GM12878 (cell line): Measurements from ENCODE around the gene RPL31. TPM values are rescaled to one million over a fixed set of nuclear protein-coding genes. Genes with fewer than 3 reads are reported as not detected.
A peak's percentile ranks its signal among the peaks of the same experiment; 100 is the strongest.

ENCODE experiments used
- ATAC-seq: fragments of 200-7000 bp; cut with Tn5 transposase; 3 replicates; pipeline ENCODE4 v1.9.1; 2020; ENCODE audit warnings: mild to moderate bottlenecking, moderate library complexity
- BruUV-seq: library from RNA; stranded (reverse); fragments of 400-500 nt; replicated peaks from 2 replicates; lab custom pipeline; 2021; lab: Mats Ljungman, UMichigan
- CTCF ChIA-PET: fragments of 300-600 bp; sonication (Branson Sonifier 250); formaldehyde crosslinking; extraction: SDS; loops from one replicate; lab custom pipeline; 2021; ENCODE audit warnings: inconsistent platforms; lab: Yijun Ruan, JAX
- POLR2A ChIA-PET: fragments of 350-600 bp; formaldehyde crosslinking; extraction: SDS; loops from one replicate; lab custom pipeline; 2021; ENCODE audit warnings: inconsistent platforms; lab: Charles Lee
- RAD21 ChIA-PET: fragments of 300-600 bp; sonication (Branson Sonifier 250); formaldehyde crosslinking; loops from one replicate; lab custom pipeline; 2023; ENCODE audit warnings: antibody characterized with exemption; ENCODE audit not compliant: unreplicated experiment; lab: Charles Lee
- SMC1A ChIA-PET: fragments of 300-600 bp; sonication (Branson Sonifier 250); formaldehyde crosslinking; loops from one replicate; lab custom pipeline; 2023; ENCODE audit not compliant: unreplicated experiment, uncharacterized antibody; lab: Charles Lee
- DNase-seq: peaks from one replicate; pipeline ENCODE4 v3.0.0-alpha.2; 2011; ENCODE audit warnings: low read depth, low spot score
- FAIRE-seq: peaks from 3 replicates; lab custom pipeline; 2011; peaks lifted over from hg19 to GRCh38; lab: Jason Lieb, UNC
- H2AFZ ChIP-seq: 2 replicates; pipeline ENCODE4 v1.6.0; 2011; ENCODE audit warnings: low read depth, low read length, control low read depth; ENCODE audit not compliant: control insufficient read depth
- H3K27ac ChIP-seq: 2 replicates; pipeline ENCODE4 v1.5.1; 2011; ENCODE audit warnings: control low read depth; ENCODE audit not compliant: control insufficient read depth, insufficient read depth
- H3K27me3 ChIP-seq, 2 experiments: replicated peaks in 1 of 2; 2 replicates each; pipeline versions ENCODE4 v1.6.0 to v1.6.1; 2011; ENCODE audit warnings: low read length in 1 of 2; ENCODE audit not compliant: control insufficient read depth in 2 of 2, insufficient read depth in 2 of 2
- H3K36me3 ChIP-seq, 2 experiments: 2 replicates each; pipeline ENCODE4 v1.5.1; 2011; ENCODE audit warnings: low read length in 1 of 2; ENCODE audit not compliant: control insufficient read depth in 2 of 2, insufficient read depth in 2 of 2
- H3K4me1 ChIP-seq: 2 replicates; pipeline ENCODE4 v1.6.1; 2011; ENCODE audit warnings: mild to moderate bottlenecking, low read length, moderate library complexity, mixed read lengths; ENCODE audit not compliant: control insufficient read depth, insufficient read depth
- H3K4me2 ChIP-seq: 2 replicates; pipeline ENCODE4 v1.6.0; 2011; ENCODE audit warnings: control low read depth; ENCODE audit not compliant: control insufficient read depth, insufficient read depth
- H3K4me3 ChIP-seq: fragments of 200-600 bp; sonication (generic); 2 replicates; pipeline ENCODE4 v1.5.1; 2016
- H3K79me2 ChIP-seq: 2 replicates; pipeline ENCODE4 v1.6.0; 2011; ENCODE audit warnings: low read length; ENCODE audit not compliant: control insufficient read depth, insufficient read depth
- H3K9ac ChIP-seq: 2 replicates; pipeline ENCODE4 v1.8.0; 2011; ENCODE audit warnings: low read length, control low read depth, mixed read lengths; ENCODE audit not compliant: control insufficient read depth, insufficient read depth
- H3K9me3 ChIP-seq: replicated peaks from 3 replicates; pipeline ENCODE4 v1.5.1; 2011; ENCODE audit warnings: mild to moderate bottlenecking, low read length; ENCODE audit not compliant: control insufficient read depth, insufficient read depth
- H4K20me1 ChIP-seq: 2 replicates; pipeline ENCODE4 v1.6.0; 2011; ENCODE audit not compliant: control insufficient read depth, insufficient read depth
- ASH2L ChIP-seq: fragments of 300-600, 200-600 bp; sonication (generic); IDR thresholded peaks from 2 replicates; pipeline ENCODE4 v1.6.1; 2017; ENCODE audit warnings: low read depth, mild to moderate bottlenecking, borderline replicate concordance
- BHLHE40 ChIP-seq, 2 experiments: fragments of 450-650 bp in 1 of 2; IDR thresholded peaks; 2 replicates each; pipeline ENCODE4 v1.6.1; 2011 to 2017; ENCODE audit warnings: low read depth in 2 of 2, borderline replicate concordance in 1 of 2, improper control_type of control experiment in 1 of 2, low read length in 1 of 2, mild to moderate bottlenecking in 1 of 2
- CHD1 ChIP-seq: IDR thresholded peaks from 2 replicates; pipeline ENCODE4 v1.6.1; 2012; ENCODE audit warnings: low read depth, low read length, improper control_type of control experiment
- FOXK2 ChIP-seq: fragments of 450-650 bp; IDR thresholded peaks from 2 replicates; pipeline ENCODE4 v1.6.1; 2017; ENCODE audit warnings: mild to moderate bottlenecking, moderate library complexity
- IRF4 ChIP-seq: IDR thresholded peaks from 2 replicates; pipeline ENCODE4 v1.6.1; 2011; ENCODE audit warnings: low read depth, low read length
- LARP7 ChIP-seq: fragments of 450-650 bp; IDR thresholded peaks from 2 replicates; pipeline ENCODE4 v1.6.1; 2017; ENCODE audit warnings: mild to moderate bottlenecking
- MXI1 ChIP-seq: fragments of 150-350 bp; IDR thresholded peaks from 2 replicates; pipeline ENCODE4 v1.6.1; 2011; ENCODE audit warnings: low read depth, mild to moderate bottlenecking, inconsistent platforms, low read length, improper control_type of control experiment
- NFYA ChIP-seq: IDR thresholded peaks from 2 replicates; pipeline ENCODE4 v1.6.1; 2011; ENCODE audit warnings: low read depth, mild to moderate bottlenecking, low read length, improper control_type of control experiment, borderline replicate concordance
- WRNIP1 ChIP-seq: IDR thresholded peaks from 2 replicates; pipeline ENCODE4 v1.6.1; 2011; ENCODE audit warnings: low read depth, low read length, improper control_type of control experiment, borderline replicate concordance
- ZNF207 ChIP-seq: fragments of 450-650 bp; IDR thresholded peaks from 2 replicates; pipeline ENCODE4 v1.6.1; 2014; ENCODE audit warnings: antibody characterized with exemption, mild to moderate bottlenecking, borderline replicate concordance
- WGBS: methylation state at CpG from one replicate; pipeline ENCODE4 v1.1.6; 2016; ENCODE audit warnings: low lambda C conversion rate; ENCODE audit not compliant: insufficient replicate concordance, insufficient coverage; ENCODE audit errors: missing lambda C conversion rate; 5-methylcytosine and 5-hydroxymethylcytosine counted together
- in situ Hi-C: fragments of 300-500 bp; cut with MboI; formaldehyde crosslinking; loops from 9 replicates; pipeline ENCODE4 v1.14.3; 2018; ENCODE audit warnings: mixed read lengths
- intact Hi-C: fragments of 100-400 bp; cut with micrococcal nuclease; formaldehyde crosslinking; loops from one replicate; pipeline ENCODE4 v1.14.2; 2022; ENCODE audit not compliant: unreplicated experiment
- polyA plus RNA-seq, 11 experiments: library from polyadenylated mRNA; depleted of rRNA in 4 of 11; unstranded in 6 of 11; stranded (reverse) in 5 of 11; fragments of >200 nt; fragmentation: Nextera tagmentation in 4 of 11; fragmentation: Illumina TruSeq in 1 of 11; extraction: Ambion mirVana in 4 of 11; extraction: Trizol in 1 of 11; gene quantifications; 1 replicate in 1 of 11; 2 replicates in 10 of 11; pipeline versions ENCODE4 v1.2.1 to v1.2.3, GENCODE V29; 2011 to 2016; ENCODE audit warnings: inconsistent platforms in 2 of 11, missing spikeins in 2 of 11, low read depth in 1 of 11
- total RNA-seq, 4 experiments: library from RNA; depleted of rRNA in 3 of 4; stranded (reverse); fragments of >200 nt in 3 of 4; fragmentation: Illumina TruSeq in 1 of 4; extraction: Trizol in 1 of 4; gene quantifications; 2 replicates each; pipeline versions ENCODE4 v1.2.1 to v1.2.3, GENCODE V29; 2013 to 2021
- TF ChIP-seq, protein P1 (sequence below): fragments of 450-650 bp; IDR thresholded peaks from 2 replicates; pipeline ENCODE4 v1.6.1; 2016; ENCODE audit warnings: mild to moderate bottlenecking

RPL31 gene
- total and polyA plus RNA-seq, 10 of the 15 experiments (the other 5 are each of a cell fraction or from before 2014, with no cell fraction given), result 1,643 to 8,551 (median 2,208) TPM

DNA sequence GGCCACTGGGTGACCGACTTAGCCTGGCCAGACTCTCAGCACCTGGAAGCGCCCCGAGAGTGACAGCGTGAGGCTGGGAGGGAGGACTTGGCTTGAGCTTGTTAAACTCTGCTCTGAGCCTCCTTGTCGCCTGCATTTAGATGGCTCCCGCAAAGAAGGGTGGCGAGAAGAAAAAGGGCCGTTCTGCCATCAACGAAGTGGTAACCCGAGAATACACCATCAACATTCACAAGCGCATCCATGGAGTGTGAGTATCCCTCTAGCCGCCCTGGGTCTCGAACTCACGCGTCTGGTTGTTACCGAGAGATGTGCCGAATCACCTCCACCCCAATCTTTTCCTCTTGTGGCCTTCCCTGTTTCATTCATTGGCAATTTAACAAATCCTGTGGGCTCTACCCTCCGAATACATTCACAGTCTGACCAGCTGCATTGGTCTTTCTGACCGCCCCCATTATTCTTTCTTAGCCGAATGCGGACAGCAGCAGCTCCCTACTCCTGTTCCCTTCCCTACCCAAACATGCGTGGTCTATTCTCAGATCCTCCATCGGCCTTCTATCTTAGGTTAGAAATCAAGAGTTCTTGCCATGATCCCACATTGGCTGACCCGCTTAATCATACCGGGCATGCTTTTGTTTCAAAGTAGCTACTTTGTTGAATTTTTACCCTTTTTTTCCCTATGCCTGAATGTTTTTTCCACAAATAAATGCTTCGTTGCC is 631 bp downstream of the RPL31 start:
- Histone ChIP-seq H3K79me2 (peaks cover 50% of the 10 kb centered on the region), H4K20me1 (peaks cover 4% of the 10 kb centered on the region), H3K4me2 (peak overlapping the region; percentile 97), H3K9me3 (no peaks in the 10 kb centered on the region; the same call in 1 of the 3 replicates), H3K4me1 (peaks cover 12% of the 10 kb centered on the region), H2AFZ (peak overlapping the region; percentile 74; the same call in 1 of the 2 replicates)
- WGBS, result under 1% methylated on average over 26 of the region's 26 CpGs
- peak; percentile 9 for ATAC-seq
- TSS peak; percentile 71 for BruUV-seq
- ChIA-PET CTCF (interaction anchor here (0.9 to 2.8 kb wide), 4 partner anchors 8 to 420 kb away, joined by 3 to 30 read pairs (median 4); no protein-coding TSS in a partner anchor), SMC1A (interaction anchor here (0.6 to 3.0 kb wide), 7 partner anchors 10 to 996 kb away, joined by 3 to 13 read pairs (median 3); partner anchors contain the start of gene TBC1D8), RAD21 (interaction anchor here (0.7 to 1.2 kb wide), 5 partner anchors 9 to 440 kb away, joined by 3 to 5 read pairs (median 3); partner anchors contain the start of genes PDCL3 and TBC1D8)
- in situ Hi-C loops, result no loop called here
- TF ChIP-seq CHD1 (no peak), MXI1 (0 out of 2 replicates have a peak, but pooled peaks have one; percentile 26), NFYA (no peak), LARP7 (peak; percentile 23; the same call in 1 of the 2 replicates), WRNIP1 (0 out of 2 replicates have a peak, but pooled peaks have one; percentile 24), ZNF207 (no peak), ASH2L (0 out of 2 replicates have a peak, but pooled peaks have one; percentile 29), IRF4 (no peak), FOXK2 (no peak), BHLHE40 (IDR thresholded peaks at IDR 0.05; ENCODE audit: borderline replicate concordance in 1 of 2, low read depth in 2 of 2, low read length in 1 of 2) (no peak)
- TF ChIP-seq, protein P1, sequence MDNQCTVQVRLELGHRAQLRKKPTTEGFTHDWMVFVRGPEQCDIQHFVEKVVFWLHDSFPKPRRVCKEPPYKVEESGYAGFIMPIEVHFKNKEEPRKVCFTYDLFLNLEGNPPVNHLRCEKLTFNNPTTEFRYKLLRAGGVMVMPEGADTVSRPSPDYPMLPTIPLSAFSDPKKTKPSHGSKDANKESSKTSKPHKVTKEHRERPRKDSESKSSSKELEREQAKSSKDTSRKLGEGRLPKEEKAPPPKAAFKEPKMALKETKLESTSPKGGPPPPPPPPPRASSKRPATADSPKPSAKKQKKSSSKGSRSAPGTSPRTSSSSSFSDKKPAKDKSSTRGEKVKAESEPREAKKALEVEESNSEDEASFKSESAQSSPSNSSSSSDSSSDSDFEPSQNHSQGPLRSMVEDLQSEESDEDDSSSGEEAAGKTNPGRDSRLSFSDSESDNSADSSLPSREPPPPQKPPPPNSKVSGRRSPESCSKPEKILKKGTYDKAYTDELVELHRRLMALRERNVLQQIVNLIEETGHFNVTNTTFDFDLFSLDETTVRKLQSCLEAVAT, result peak; percentile 7; the same call in 1 of the 2 replicates
- TF ChIP-seq, all 136 proteins: peak for 5
- intact Hi-C loops, result no loop called here
- DNase-seq (no peak), FAIRE-seq (no peak)
- Histone ChIP-seq H3K4me3 (peak overlapping the region; percentile 96), H3K9ac (peak overlapping the region; percentile 99), H3K36me3 (peaks cover 15 to 44% of the 10 kb centered on the region in 2 experiments), H3K27ac (peak overlapping the region; percentile 97), H3K27me3 (no peaks in the 10 kb centered on the region)
- POLR2A ChIA-PET, result interaction anchor here (1.0 to 2.5 kb wide), 5 partner anchors 10 to 440 kb away, joined by 3 to 8 read pairs (median 3); partner anchors contain the start of gene PDCL3
